GM18951 (cell line): ENCODE measurements around the gene PLA2G6.

Experiments used
- POLR2A ChIP-seq: IDR thresholded peaks from 4 replicates; pipeline ENCODE4 v1.6.1; 2011; ENCODE audit warnings: mild to moderate bottlenecking; ENCODE audit not compliant: insufficient read length, insufficient read depth; ENCODE audit errors: extremely low read depth
- in situ Hi-C: fragments of 300-500 bp; cut with MboI; formaldehyde crosslinking; loops from one replicate; pipeline ENCODE4 v1.12.0; 2022; ENCODE audit warnings: low sequenced_read_pairs, mixed read lengths, inconsistent platforms; ENCODE audit not compliant: unreplicated experiment

PLA2G6 gene

GRCh38 chr22:38181453-38182200 is at the start of gene PLA2G6:
PLA2G6 (minus strand) TSS chr22:38181830; CDS start chr22:38169426, 12,404 bp downstream.
- in situ Hi-C loops = no loop called here
- TF ChIP-seq POLR2A = peak; percentile 69

DNA sequence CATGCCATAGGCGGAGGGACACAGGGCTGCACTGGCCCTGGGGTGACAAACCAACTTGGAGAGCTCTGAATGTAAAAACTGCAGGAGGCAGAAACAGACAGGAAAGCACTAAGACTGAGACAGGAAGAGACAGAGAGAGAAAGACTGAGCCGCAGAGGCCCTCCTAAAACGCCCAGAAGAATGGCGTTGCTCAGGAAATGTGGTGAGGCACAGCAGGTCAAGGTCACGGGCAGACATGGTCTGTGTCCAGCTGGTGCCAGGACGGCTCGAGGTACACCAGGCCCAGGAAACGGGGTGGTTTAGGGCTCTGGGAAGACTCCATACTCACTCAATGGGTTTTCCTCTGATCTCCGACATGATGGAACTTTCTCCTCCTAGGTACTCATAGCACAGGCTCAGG is 49.3 kb upstream of the PLA2G6 start:
- TF ChIP-seq POLR2A = no peak
- in situ Hi-C loops = no loop called here

DNA sequence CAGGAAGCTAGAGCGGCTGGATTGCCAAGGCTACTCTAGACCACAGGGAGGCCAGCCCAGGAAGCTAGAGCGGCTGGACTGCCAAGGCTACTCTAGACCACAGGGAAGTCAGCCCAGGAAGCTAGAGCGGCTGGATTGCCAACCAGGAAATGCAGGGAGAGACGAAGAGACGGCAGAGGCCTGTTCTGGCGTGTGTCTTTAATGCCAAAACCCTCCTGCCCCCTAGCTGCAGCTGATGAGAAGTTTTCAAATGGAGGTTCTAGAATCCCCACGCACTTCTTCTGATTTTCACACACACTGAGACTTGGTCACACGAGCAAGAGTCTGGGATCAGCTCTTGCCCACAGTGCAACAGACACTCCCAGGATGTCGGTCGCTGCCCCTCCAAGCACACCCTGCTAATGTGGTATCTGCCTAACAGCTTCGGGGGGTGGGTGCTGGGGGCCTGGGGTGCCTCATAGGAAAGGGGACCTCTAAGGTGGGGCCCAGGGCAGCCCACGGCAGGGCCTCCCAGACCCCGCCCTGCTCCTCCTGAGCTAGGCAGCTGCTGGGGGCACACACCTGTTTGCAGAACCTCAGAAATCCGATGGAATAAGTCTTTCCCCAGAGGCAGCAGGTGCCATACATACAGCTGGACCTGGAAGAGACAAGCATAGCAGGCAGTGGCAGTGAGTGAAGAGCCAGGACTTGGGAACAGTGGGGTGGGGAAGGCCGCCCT is 48.6 kb upstream of the PLA2G6 start:
- in situ Hi-C loops = no loop called here
- no peak for TF ChIP-seq POLR2A

DNA sequence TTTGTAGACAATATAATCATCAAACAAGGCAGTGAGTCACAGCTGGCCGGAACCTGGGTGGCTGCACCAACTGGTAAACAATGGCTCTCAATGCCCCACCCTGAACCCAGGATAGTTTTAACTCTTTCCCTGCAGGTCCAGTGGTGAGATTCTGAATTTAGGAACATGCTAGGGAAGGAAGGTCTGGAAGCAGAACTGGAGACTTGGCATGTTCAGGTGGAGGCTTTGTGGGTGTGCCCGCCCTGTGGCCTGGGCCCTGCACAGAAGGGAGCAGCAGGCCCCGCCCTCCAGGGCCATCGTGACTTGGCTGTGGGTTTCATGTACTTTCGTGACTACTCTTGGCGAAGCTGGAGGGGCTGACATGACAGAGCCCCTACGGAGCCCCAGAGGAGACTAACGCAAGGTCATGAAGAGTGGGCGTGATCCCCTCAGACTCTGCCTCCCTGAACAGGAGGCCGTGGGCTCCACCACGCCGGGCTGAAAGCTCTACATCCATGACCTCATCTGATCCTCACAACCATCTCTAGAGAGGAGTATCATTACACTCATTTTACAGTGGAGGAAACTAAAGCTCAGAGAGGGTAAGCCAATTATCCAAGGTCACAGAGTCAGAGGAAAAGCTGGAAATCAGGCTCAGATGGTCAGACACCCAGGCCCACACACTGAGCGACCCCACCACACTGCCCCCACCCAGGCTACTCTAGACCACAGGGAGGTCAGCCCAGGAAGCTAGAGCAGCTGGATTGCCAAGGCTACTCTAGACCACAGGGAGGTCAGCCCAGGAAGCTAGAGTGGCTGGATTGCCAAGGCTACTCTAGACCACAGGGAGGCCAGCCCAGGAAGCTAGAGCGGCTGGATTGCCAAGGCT is 47.5 kb upstream of the PLA2G6 start:
- in situ Hi-C loops = no loop called here
- TF ChIP-seq POLR2A = no peak

GRCh38 chr22:38228326-38228872 is 46.8 kb upstream of the PLA2G6 start:
- TF ChIP-seq POLR2A = no peak
- in situ Hi-C loops = no loop called here

DNA sequence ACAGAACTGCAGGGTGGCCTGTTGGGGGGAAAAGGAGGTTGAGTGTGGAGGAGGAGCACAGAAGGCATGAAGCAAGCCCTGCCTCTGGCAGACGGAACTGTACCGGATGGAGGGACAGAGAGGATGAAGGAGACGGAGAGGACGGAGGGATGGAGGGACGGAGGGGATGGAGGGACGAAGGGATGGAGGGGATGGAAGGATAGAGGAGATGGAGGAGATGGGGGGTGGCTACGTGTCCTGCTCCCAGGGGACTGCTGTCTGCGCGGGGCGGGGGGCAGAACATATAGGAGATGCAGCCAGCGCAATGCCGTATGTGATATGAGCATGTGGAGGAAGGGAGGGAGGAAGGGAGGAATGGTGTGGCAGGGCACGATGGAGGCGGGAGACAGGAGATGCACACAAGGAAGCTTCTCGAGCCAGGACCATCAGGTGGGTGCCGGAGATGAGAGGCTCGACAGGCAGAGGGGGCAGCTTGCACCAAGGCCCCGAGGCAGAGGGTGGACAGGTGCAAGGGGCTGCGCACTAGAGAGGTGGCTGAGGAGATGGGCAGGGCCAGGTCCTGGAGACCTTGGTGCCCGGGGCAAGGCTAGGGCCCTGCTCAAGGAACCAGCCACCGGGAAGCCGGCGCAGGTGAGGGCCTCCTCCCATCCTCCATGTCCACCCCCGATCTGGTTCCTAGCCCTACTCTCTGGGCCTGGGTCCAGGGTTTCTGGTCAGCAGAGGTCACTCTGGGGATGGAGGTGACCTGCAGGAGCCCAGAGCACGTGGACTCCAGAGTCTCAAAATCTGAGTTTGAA is 45.4 kb upstream of the PLA2G6 start:
- no peak for TF ChIP-seq POLR2A
- in situ Hi-C loops = no loop called here

DNA sequence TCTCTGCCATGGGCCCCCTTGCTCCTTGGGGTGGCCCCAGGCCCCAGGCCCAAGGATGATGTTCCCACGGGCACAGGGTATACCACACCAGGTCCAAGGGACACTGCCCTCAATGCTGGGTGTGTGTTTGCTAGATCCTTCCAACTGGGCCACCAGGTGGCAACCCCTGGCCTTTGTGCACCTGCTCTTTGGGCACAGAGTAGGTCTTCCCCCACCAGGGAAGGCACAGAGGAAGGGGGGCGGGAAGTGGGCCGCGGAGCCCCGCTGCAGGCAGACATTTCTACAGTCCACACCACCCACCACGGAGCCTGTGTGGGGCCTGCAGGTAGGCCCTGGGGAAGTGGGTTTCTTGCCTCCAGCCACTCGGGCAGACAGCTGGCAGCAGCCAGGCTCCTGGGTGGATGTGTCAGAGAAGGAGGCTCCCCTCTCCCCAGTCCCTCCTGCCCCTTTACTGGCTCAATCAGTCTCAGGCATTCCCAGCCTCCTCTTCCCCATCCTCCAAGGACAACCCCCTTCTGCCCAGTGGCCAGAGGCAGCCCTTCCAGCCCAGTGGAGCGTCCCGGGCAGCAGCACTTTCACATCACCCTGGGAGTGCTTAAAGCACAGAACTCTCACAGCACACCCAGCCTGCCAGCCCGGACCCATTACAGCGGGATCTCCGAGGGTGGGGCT is 41.8 kb upstream of the PLA2G6 start:
- no peak for TF ChIP-seq POLR2A
- in situ Hi-C loops = no loop called here

DNA sequence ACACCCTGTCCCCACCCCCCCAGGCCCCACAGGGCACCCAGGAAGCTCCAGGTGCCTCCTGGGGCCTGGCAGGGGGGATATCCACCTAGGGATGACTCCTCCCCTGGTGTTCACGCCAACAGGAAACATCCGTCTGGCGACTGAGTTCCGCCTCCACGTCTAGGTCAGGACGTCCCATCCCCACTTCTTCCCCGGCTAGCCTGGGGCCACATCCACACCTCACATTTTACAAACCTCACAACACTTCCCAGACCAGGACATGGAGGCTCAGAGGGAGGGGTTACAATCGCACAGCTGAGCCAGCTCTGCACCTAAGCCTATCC is 41.1 kb upstream of the PLA2G6 start:
- in situ Hi-C loops = no loop called here

DNA sequence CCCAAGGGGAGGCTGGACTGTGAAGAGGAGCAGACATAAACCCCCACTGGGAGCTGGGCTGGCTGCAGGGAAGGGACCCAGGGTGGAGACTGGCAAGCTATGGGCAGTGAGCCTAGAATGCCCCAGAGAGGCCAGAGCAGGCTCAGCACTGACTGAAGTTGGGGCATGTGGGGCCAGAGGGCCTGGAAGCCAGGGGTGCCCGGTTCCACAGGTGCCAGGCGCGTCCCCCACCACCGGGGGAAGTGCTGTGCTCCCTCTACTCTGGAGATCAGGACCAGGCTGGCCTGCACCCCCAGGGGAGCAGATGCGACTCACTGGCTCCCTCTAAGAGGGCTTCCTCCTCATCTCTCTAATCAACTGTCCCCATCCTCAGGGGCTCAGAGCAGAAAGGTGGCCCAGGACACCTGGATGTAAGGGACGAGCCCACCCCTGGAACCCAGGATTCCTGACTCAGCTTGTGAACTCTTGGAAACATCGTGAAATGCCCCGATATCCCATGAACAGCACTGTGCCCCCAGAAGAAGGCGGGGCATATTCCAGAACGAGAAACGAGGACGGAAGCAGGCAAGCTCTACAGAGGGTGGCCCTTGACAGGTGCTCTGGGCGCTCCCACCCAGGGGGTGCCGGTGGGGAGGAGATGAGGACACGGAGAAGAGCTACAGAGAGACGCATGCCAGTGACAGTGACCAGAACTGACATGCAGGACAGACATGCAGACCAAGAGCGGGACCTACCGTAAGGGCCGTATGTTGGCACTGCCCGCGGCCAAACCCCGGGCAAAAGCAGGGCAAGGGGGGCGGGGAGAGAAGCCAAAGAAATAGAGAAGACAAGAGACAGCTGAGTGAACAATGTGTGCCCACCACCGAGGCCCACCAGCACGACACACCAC is 40.5 kb upstream of the PLA2G6 start:
- in situ Hi-C loops = no loop called here
- no peak for TF ChIP-seq POLR2A

More for the DNA sequence above, 41.1 kb upstream of the PLA2G6 start:
- no peak for TF ChIP-seq POLR2A

- in situ Hi-C loops = no loop called here
- TF ChIP-seq POLR2A = no peak
These were observed 39.8 kb upstream of the PLA2G6 start for GRCh38 chr22:38221407-38221806.
